SK-N-SH (cell line): Measurements from ENCODE around the gene OSTF1. TPM values are rescaled to one million over a fixed set of nuclear protein-coding genes. Genes with fewer than 3 reads are reported as not detected.

Source experiments
- CTCF ChIA-PET: fragments of 300-600, 350-600 bp; formaldehyde crosslinking; extraction: SDS; loops from one replicate; lab custom pipeline; 2021; lab: Yijun Ruan, JAX
- POLR2A ChIA-PET: fragments of 350-600 bp; sonication (Branson Sonifier 250); formaldehyde crosslinking; extraction: SDS; loops from one replicate; lab custom pipeline; 2020; ENCODE audit warnings: antibody characterized with exemption, inconsistent platforms; lab: Yijun Ruan, JAX
- DNase-seq: peaks from one replicate; pipeline ENCODE4 v3.0.0; 2012
- H2AFZ ChIP-seq: fragments of 200-600 bp; sonication (generic); 2 replicates; pipeline ENCODE4 v1.8.1; 2016; ENCODE audit warnings: antibody characterized with exemption, mild to moderate bottlenecking, low read depth
- H3F3A ChIP-seq: fragments of 200-600 bp; sonication (generic); replicated peaks from 2 replicates; pipeline ENCODE3; 2016; ENCODE audit warnings: antibody characterized with exemption, mild to moderate bottlenecking; ENCODE audit not compliant: insufficient read depth
- H3K27ac ChIP-seq, 2 experiments: fragments of 200-500 bp in 1 of 2; fragments of 200-600 bp in 1 of 2; sonication (Bioruptor generic) in 1 of 2; sonication (generic), shearing (Covaris generic) in 1 of 2; 2 replicates each; pipeline versions ENCODE4 v1.5.1 to v1.6.1; 2014 to 2016; ENCODE audit warnings: low read depth in 2 of 2, inconsistent platforms in 1 of 2, low read length in 1 of 2, mild to moderate bottlenecking in 1 of 2, mixed read lengths in 1 of 2
- H3K27me3 ChIP-seq: fragments of 200-600 bp; sonication (generic), shearing (Covaris generic); 2 replicates; pipeline ENCODE4 v1.6.1; 2016; ENCODE audit warnings: mixed run types; ENCODE audit not compliant: insufficient read depth
- H3K36me3 ChIP-seq, 2 experiments: fragments of 200-500 bp in 1 of 2; fragments of 200-600 bp in 1 of 2; sonication (Bioruptor generic) in 1 of 2; sonication (generic) in 1 of 2; replicated peaks in 1 of 2; 2 replicates each; pipeline versions ENCODE3 to v1.5.1; 2014 to 2016; ENCODE audit warnings: low read length in 1 of 2, mild to moderate bottlenecking in 1 of 2; ENCODE audit not compliant: insufficient read depth in 2 of 2, control insufficient read depth in 1 of 2
- H3K4me1 ChIP-seq, 2 experiments: fragments of 200-500 bp in 1 of 2; fragments of 200-600 bp in 1 of 2; sonication (Bioruptor generic) in 1 of 2; sonication (generic), shearing (Covaris generic) in 1 of 2; 2 replicates each; pipeline versions ENCODE4 v1.5.1 to v1.6.1; 2014 to 2016; ENCODE audit warnings: low read depth in 1 of 2, low read length in 1 of 2, mixed run types in 1 of 2; ENCODE audit not compliant: insufficient read depth in 2 of 2, control insufficient read depth in 1 of 2
- H3K4me2 ChIP-seq: fragments of 200-600 bp; sonication (generic), shearing (Covaris generic); 2 replicates; pipeline ENCODE4 v1.6.1; 2017; ENCODE audit warnings: mixed run types
- H3K4me3 ChIP-seq, 2 experiments: fragments of 200-500 bp in 1 of 2; fragments of 200-600 bp in 1 of 2; sonication (Bioruptor generic) in 1 of 2; sonication (generic), shearing (Covaris generic) in 1 of 2; 2 replicates each; pipeline versions ENCODE4 v1.5.1 to v1.8.1; 2014 to 2016; ENCODE audit warnings: low read depth in 2 of 2, inconsistent platforms in 1 of 2, low read length in 1 of 2, mild to moderate bottlenecking in 1 of 2, mixed read lengths in 1 of 2, moderate library complexity in 1 of 2
- H3K79me2 ChIP-seq: fragments of 200-600 bp; sonication (generic); 2 replicates; pipeline ENCODE4 v1.8.1; 2017; ENCODE audit warnings: mild to moderate bottlenecking; ENCODE audit not compliant: insufficient read depth
- H3K9ac ChIP-seq: fragments of 200-600 bp; sonication (generic); 2 replicates; pipeline ENCODE4 v1.6.1; 2017; ENCODE audit warnings: mixed run types
- H3K9me2 ChIP-seq: fragments of 200-600 bp; sonication (generic); 2 replicates; pipeline ENCODE4 v1.6.1; 2017; ENCODE audit warnings: mixed run types
- H3K9me3 ChIP-seq: fragments of 200-600 bp; sonication (generic); 2 replicates; pipeline ENCODE4 v1.6.1; 2017; ENCODE audit warnings: mixed run types, mild to moderate bottlenecking, moderate library complexity
- H4K20me1 ChIP-seq: fragments of 200-600 bp; sonication (generic); 2 replicates; pipeline ENCODE4 v1.6.1; 2017; ENCODE audit warnings: mild to moderate bottlenecking, mixed run types; ENCODE audit not compliant: insufficient read depth
- CHD2 ChIP-seq: fragments of 150-350 bp; IDR thresholded peaks from 2 replicates; pipeline ENCODE4 v1.6.1; 2018; ENCODE audit warnings: low read length; ENCODE audit not compliant: partially characterized antibody
- CTCF ChIP-seq: fragments of 200-600 bp; sonication (generic); IDR thresholded peaks from 2 replicates; pipeline ENCODE4 v1.6.1; 2017; ENCODE audit warnings: antibody characterized with exemption, mild to moderate bottlenecking, moderate library complexity
- ELF1 ChIP-seq: IDR thresholded peaks from 2 replicates; pipeline ENCODE4 v1.4.0; 2012
- EP300 ChIP-seq, 2 experiments: IDR thresholded peaks; 2 replicates each; pipeline versions ENCODE4 v1.4.0 to v1.6.1; 2012; ENCODE audit warnings: borderline replicate concordance in 1 of 2, low read depth in 1 of 2, low read length in 1 of 2
- FOSL2 ChIP-seq: IDR thresholded peaks from 2 replicates; pipeline ENCODE4 v1.4.0; 2012; ENCODE audit warnings: low read depth, mild to moderate bottlenecking, moderate library complexity, borderline replicate concordance
- FOXJ3 ChIP-seq: sonication (generic); formaldehyde crosslinking; IDR thresholded peaks from 2 replicates; pipeline ENCODE4 v1.5.1; 2020; ENCODE audit warnings: mild to moderate bottlenecking, missing genetic modification reagents
- GATA2 ChIP-seq: sonication (generic); formaldehyde crosslinking; IDR thresholded peaks from 2 replicates; pipeline ENCODE4 v1.5.0; 2020; ENCODE audit warnings: mild to moderate bottlenecking, missing genetic modification reagents
- MEF2A ChIP-seq: IDR thresholded peaks from 2 replicates; pipeline ENCODE4 v1.4.0; 2012; ENCODE audit warnings: low read depth, borderline replicate concordance
- POLR2AphosphoS5 ChIP-seq: IDR thresholded peaks from 2 replicates; pipeline ENCODE4 v1.6.1; 2012; ENCODE audit warnings: low read depth, low read length
- REST ChIP-seq: IDR thresholded peaks from 2 replicates; pipeline ENCODE4 v1.6.1; 2012; ENCODE audit warnings: mild to moderate bottlenecking, low read depth, low read length, moderate library complexity
- SIN3A ChIP-seq: IDR thresholded peaks from 2 replicates; pipeline ENCODE4 v1.6.1; 2012; ENCODE audit warnings: low read depth, mild to moderate bottlenecking, low read length, moderate library complexity, borderline replicate concordance
- SMC3 ChIP-seq: IDR thresholded peaks from 2 replicates; pipeline ENCODE4 v1.6.1; 2012; ENCODE audit warnings: low read depth, low read length, improper control_type of control experiment
- TAF1 ChIP-seq: IDR thresholded peaks from 2 replicates; pipeline ENCODE4 v1.6.1; 2012; ENCODE audit warnings: low read depth, mild to moderate bottlenecking, low read length, moderate library complexity, borderline replicate concordance
- TEAD4 ChIP-seq: IDR thresholded peaks from 2 replicates; pipeline ENCODE4 v1.4.0; 2012; ENCODE audit warnings: mild to moderate bottlenecking, borderline replicate concordance; ENCODE audit not compliant: insufficient read depth
- YY1 ChIP-seq: IDR thresholded peaks from 2 replicates; pipeline ENCODE4 v1.4.0; 2012; ENCODE audit warnings: low read depth, mild to moderate bottlenecking
- WGBS: methylation state at CpG from one replicate; pipeline ENCODE4 v1.1.6; 2017; ENCODE audit warnings: low lambda C conversion rate; 5-methylcytosine and 5-hydroxymethylcytosine counted together
- polyA plus RNA-seq, 3 experiments: library from polyadenylated mRNA; depleted of rRNA; stranded (reverse); fragments of >200 nt; gene quantifications; 2 replicates each; pipeline ENCODE4 v1.2.3, GENCODE V29; 2012
- TF ChIP-seq, protein P1 (sequence below): IDR thresholded peaks from 2 replicates; pipeline ENCODE4; 2012
- TF ChIP-seq, protein P2 (sequence below): IDR thresholded peaks from 2 replicates; pipeline ENCODE4 v1.4.0; 2012; ENCODE audit warnings: low read depth, borderline replicate concordance
- TF ChIP-seq, protein P3 (sequence below): IDR thresholded peaks from 2 replicates; pipeline ENCODE4 v1.4.0; 2012; ENCODE audit warnings: low read depth
- TF ChIP-seq, protein P4 (sequence below): fragments of 150-350 bp; IDR thresholded peaks from 2 replicates; pipeline ENCODE4 v1.6.1; 2016; ENCODE audit warnings: mild to moderate bottlenecking, low read depth, low read length

OSTF1 gene
- polyA plus RNA-seq, 1 of the 3 experiments (the other 2 are of a cell fraction), result 9.5 TPM

DNA sequence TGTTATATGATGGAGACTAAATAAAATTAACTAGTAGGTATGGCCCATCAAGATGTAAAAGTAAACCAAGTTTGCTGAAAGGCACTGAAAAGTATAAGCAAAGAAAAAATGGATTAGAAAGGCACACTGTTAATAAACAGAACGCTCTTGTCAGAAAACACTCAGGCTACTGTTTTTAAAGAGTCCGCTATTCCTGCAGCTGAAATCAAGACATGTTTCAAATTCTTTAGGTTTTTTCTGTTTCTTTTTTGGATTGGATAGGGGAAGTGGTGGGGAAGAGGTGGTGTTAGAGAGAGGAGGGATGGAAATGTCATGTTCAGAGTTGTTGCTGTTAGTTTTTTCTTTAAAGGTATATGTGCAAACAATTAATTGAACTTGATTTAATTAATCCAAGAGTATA is 17.5 kb downstream of the OSTF1 start:
- H3K27me3 ChIP-seq, result no peaks in the 10 kb centered on the region
- no peaks in the 10 kb centered on the region; a peak in 1 of 4 replicates for H3K4me1 ChIP-seq
- H3K4me3 ChIP-seq, result no peak overlapping the region
- H3K36me3 ChIP-seq, result peaks cover 0 to 5% of the 10 kb centered on the region in 2 experiments
- H4K20me1 ChIP-seq, result no peaks in the 10 kb centered on the region
- no peaks in the 10 kb centered on the region for H3K9me3 ChIP-seq
- H3K9me2 ChIP-seq, result no peaks in the 10 kb centered on the region
- ChIA-PET CTCF (no interaction called here), POLR2A (no interaction called here)
- peaks cover 45% of the 10 kb centered on the region for H3K79me2 ChIP-seq
- H2AFZ ChIP-seq, result no peak overlapping the region
- H3K27ac ChIP-seq, result no peak overlapping the region
- TF ChIP-seq CTCF (no peak), CHD2 (no peak), SMC3 (no peak), ELF1 (no peak)
- TF ChIP-seq, protein P1, sequence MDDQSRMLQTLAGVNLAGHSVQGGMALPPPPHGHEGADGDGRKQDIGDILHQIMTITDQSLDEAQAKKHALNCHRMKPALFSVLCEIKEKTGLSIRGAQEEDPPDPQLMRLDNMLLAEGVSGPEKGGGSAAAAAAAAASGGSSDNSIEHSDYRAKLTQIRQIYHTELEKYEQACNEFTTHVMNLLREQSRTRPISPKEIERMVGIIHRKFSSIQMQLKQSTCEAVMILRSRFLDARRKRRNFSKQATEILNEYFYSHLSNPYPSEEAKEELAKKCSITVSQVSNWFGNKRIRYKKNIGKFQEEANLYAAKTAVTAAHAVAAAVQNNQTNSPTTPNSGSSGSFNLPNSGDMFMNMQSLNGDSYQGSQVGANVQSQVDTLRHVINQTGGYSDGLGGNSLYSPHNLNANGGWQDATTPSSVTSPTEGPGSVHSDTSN, result no peak
- H3K9ac ChIP-seq, result no peak overlapping the region
- peaks cover 10% of the 10 kb centered on the region for H3F3A ChIP-seq
- 42% methylated on average over 2 of the region's 2 CpGs for WGBS
- DNase-seq, result no peak
- no peak overlapping the region for H3K4me2 ChIP-seq

GRCh38 chr9:75106857-75107256 is 18.5 kb downstream of the OSTF1 start:
- POLR2A ChIA-PET, result interaction anchor here (0.6 kb wide), 1 partner anchor 674 kb away, joined by 4 read pairs; no protein-coding TSS in a partner anchor
- H3K9me3 ChIP-seq, result no peaks in the 10 kb centered on the region
- no peak for TF ChIP-seq FOSL2
- no peak for TF ChIP-seq TEAD4
- no peak for TF ChIP-seq SIN3A
- no peak for TF ChIP-seq GATA2 (CRISPR knock-in tag)
- TF ChIP-seq, protein P2, sequence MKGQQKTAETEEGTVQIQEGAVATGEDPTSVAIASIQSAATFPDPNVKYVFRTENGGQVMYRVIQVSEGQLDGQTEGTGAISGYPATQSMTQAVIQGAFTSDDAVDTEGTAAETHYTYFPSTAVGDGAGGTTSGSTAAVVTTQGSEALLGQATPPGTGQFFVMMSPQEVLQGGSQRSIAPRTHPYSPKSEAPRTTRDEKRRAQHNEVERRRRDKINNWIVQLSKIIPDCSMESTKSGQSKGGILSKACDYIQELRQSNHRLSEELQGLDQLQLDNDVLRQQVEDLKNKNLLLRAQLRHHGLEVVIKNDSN, result no peak
- TF ChIP-seq, protein P3, sequence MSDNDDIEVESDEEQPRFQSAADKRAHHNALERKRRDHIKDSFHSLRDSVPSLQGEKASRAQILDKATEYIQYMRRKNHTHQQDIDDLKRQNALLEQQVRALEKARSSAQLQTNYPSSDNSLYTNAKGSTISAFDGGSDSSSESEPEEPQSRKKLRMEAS, result no peak
- no peak for TF ChIP-seq REST
- no peak for TF ChIP-seq YY1
- TF ChIP-seq MEF2A, result no peak
- no peak for TF ChIP-seq FOXJ3 (CRISPR knock-in tag)
- no peak for TF ChIP-seq POLR2AphosphoS5
- no peak for TF ChIP-seq EP300 (IDR thresholded peaks at IDR 0.05; ENCODE audit: borderline replicate concordance in 1 of 2, low read depth in 1 of 2, low read length in 1 of 2)
- TF ChIP-seq, protein P4, sequence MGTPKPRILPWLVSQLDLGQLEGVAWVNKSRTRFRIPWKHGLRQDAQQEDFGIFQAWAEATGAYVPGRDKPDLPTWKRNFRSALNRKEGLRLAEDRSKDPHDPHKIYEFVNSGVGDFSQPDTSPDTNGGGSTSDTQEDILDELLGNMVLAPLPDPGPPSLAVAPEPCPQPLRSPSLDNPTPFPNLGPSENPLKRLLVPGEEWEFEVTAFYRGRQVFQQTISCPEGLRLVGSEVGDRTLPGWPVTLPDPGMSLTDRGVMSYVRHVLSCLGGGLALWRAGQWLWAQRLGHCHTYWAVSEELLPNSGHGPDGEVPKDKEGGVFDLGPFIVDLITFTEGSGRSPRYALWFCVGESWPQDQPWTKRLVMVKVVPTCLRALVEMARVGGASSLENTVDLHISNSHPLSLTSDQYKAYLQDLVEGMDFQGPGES, result no peak
- TF ChIP-seq ELF1, result no peak
- no peak for TF ChIP-seq TAF1
- no peak for TF ChIP-seq CHD2
- H3K79me2 ChIP-seq, result peaks cover 42% of the 10 kb centered on the region
- H3K9me2 ChIP-seq, result no peaks in the 10 kb centered on the region
- peaks cover 0 to 5% of the 10 kb centered on the region in 2 experiments for H3K36me3 ChIP-seq
- no peak for DNase-seq
- no peak overlapping the region for H3K27ac ChIP-seq
- no peaks in the 10 kb centered on the region for H3K27me3 ChIP-seq
- H2AFZ ChIP-seq, result no peak overlapping the region
- no peak overlapping the region for H3K9ac ChIP-seq
- no peak overlapping the region for H3K4me3 ChIP-seq
- peaks cover 10% of the 10 kb centered on the region for H3F3A ChIP-seq
- H3K4me2 ChIP-seq, result no peak overlapping the region
- H3K4me1 ChIP-seq, result no peaks in the 10 kb centered on the region; a peak in 1 of 4 replicates
- H4K20me1 ChIP-seq, result no peaks in the 10 kb centered on the region
- CTCF ChIA-PET, result interaction anchor here (0.6 kb wide), 1 partner anchor 36 kb away, joined by 3 read pairs; no protein-coding TSS in a partner anchor
- WGBS, result 62% methylated on average over 6 of the region's 6 CpGs
